ENCODE data around the gene PREX1.

The PREX1 gene

DNA sequence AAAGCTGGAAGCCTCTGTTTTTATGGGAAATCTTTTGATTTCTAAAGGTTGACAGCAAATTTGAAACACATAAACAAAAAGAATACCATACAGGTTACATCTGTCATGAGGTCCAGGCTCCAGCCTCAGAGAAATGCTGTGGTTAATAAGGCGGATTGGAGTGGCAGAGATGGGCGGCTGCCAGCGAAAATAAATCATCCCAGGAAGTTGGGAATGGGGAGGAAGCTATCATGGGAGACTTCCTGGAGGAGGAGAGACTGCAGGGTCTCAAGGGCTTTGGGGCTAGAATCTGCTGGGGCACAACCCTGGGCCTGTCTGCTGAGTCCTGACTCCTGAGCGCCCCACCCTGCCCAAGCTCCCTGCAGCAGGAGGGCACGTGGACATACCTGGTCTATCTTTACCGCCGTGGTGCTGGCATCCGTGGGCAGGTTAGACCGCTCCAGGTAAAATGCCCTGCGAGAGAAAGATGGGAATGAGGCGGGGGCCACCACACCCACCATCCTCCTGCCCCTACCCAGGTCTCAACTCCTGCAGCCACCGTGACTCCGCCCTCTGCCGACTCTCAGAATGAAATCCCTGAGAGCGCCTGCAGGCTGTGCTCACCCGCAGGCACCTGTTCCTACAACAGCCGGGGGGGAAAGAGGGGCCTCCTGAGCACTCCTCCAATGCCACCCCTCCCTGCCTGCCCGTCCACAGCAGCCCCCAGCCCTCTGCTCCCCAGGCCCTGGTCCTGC is 197.3 kb downstream of the PREX1 start:
- DNase-seq: no peak

DNA sequence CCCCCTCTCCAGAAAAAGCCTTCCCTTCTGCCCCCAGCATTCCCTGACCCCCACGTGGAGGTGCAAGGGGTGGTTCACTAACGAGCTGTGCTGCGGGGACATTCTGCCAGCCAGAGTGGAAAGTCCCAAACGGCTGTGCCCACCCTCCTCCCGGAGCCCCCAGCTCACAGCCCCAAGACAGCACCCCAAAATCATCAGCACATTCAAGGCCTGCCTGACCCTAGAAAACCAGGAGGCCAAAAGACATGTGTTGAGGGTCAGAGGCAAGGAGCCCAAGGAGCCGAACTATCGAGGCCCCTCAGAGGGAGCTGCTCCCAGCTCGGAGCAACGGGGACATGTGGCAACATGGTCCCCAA is 197.9 kb downstream of the PREX1 start:
- DNase-seq: no peak

DNA sequence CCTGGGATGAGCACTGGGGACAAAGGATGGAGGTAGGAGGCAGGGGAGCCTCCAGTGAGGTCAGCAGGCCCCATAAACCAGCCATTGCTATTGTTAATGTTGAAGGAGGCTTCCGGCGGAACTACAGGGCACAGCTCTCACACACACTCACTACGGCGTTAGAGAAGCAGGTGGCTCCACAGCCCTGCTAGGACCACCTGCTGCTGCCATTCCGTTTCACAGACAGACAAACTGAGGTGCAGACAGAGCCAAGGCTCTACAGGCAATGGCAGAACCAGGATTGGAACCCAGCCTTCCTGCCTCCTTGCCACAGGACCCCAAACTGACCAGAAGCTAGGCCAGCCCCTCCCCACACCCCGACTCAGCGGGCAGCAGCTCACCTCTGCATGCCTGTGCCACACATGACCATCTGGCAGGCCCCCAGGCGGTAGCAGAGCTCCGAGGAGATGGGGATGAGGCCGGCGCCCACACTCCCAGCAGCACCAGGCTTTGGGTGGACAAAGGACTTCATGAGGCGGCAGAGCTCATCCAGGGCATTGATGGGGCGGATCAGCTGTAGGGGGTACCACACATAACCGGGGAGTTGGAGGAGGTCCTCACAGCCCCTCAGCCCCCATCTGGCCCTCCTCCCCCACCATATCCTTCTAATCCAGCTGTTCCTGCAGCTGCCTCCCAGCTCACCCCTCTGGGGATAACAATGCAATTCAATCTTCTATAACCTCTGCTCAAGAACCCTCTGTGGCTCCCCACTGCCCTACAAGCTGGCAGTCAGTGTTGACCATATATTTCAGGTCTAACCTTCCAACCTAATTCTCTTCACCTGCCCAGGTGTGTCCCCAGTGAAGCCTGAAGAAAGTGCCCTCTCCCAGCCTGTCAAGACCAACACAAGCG is 198.5 kb downstream of the PREX1 start:
- DNase-seq: no peak

- no peak for DNase-seq
Observed at GRCh38 chr20:48627737-48628128, 200.1 kb downstream of the PREX1 start.

- no peak for DNase-seq
Observed at GRCh38 chr20:48626938-48627736, 200.7 kb downstream of the PREX1 start.

DNA sequence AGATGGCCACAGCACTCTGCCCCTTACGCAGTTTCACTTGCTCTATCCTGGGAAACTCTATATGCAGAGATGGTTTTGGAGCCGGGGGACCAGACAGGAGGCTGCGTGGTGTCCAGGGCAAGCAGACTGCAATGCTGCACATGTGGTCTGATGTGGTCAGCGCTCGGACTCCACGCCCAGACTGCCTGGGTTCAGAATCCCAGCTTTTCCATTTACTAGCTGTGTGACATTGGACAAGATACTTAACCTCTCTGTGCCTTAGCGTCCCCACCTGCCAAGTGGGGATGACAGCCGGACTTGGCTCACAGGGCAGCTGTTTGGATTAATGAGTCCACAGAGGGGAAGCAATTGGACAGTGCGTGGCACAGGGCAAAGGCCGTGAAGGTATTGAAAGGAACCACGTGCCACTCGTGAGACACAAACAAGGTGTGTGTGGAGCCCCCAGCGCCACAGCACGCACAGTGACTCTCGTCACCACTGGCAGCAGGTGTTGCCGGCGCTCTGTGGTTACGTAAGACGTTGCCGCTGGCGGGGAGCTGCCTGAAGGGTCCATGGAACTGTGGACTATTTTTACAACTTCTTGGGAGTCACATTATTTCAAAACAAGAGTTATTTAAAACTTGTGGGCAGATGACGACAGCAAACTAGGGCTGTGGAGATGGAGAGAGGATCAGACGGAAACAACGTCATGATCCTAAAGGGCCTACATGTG is 201.4 kb downstream of the PREX1 start:
- peak in 1 of 2 donors; percentile 43 for DNase-seq

- DNase-seq: no peak
Observed at GRCh38 chr20:48625136-48625900, 202.5 kb downstream of the PREX1 start.

- DNase-seq: no peak
Observed at GRCh38 chr20:48624315-48625020, 203.3 kb downstream of the PREX1 start.

GRCh38 chr20:48623906-48624265 is 203.9 kb downstream of the PREX1 start:
- DNase-seq: no peak

GRCh38 chr20:48623176-48623905 is 204.5 kb downstream of the PREX1 start:
- no peak for DNase-seq

DNA sequence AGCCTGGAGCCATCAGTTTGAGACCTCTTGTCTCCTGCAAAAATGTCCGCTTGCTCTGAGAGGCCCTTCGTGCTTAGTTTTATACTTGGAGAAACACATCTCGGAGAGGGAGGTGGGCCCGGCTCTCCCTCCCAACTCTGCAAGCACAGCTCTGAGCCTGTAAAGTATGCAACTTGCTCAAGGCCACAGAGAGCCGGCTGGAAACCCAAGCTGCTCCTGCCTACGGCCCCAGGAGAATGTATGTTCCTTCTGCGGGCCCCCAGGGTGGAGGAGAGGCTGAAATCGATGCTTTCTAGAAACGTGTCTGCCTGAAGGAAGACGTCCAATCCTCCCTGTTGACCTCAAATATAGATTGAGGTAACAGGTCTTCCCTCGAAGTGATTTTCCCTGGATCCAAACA is 205.4 kb downstream of the PREX1 start:
- no peak for DNase-seq

DNA sequence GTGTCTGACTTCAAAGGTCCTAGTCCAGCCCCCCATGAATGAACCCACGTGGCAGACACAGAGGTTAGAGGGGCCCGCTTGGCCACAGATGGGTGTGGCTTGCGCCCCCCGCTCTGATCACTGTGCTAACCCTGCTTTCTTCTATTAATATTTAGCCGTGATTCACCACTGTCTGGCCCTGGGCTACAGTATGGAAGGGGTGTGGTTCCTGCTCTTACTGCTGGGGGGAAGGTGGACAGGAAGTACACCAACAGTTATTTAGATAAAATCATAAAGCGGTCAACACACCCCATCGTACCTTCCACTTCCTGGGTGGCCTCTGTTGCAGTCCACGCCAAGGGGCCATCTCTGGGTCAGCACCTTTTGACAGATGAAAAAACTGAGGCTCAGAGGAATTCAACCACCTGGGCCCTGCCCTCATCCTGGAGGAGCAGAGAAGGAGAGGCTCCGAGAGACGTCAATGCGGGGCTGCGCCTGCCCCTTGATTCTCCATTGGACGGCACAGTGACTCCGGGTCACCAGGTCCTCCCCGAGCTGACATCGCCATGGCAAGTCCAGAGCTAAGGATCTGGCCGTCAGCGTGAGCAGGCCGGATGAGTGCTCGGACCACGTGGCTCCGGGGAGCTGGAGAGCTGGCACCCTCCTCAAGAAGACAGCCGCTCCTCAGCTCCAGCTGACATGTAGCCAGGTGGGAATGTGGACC is 206.3 kb downstream of the PREX1 start:
- DNase-seq: no peak

DNA sequence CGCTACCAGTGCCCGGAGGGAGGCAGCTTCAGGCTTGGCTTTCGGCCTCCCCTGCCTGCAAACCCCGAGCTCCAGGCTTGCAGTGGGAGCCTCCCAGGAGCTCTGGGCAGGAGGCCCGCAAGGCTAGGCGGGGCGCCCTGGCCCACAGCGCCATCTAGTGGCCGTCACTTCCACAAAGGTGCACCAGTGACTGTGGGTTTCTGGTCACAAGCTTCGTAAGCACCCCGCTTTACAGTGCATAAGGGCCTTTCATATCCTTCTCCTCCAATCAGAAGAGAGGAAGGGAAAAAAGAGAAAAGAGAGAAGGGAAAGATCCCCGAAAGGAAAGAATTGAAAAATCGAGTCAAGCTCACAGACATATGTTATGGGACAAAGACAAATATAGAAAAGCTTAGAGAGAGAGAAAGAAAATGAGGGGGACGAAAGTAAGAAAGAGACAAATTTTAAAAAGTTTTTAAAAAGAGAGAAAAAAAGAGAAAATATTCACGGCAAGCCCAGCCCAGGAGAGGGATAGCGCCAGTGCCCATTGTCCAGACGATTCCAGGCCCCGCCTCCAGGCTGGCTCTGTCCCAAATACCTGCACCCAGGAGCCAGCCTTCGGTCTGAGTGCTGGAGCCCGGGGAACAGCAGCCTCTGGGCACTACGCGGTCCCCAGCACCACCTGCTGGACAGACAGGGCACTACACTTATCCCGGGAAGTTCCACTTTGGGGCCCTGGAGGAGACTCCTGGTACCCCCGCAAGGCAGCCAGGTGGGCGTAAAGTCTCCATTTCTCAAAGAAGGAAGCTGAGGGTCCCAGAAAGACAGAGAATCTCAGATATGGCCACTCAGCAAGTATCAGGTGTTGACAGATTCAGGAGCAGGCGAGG is 207.1 kb downstream of the PREX1 start:
- peak; percentile 35 for DNase-seq

- DNase-seq: no peak
Observed at GRCh38 chr20:48620154-48620506, 207.7 kb downstream of the PREX1 start.

GRCh38 chr20:48619126-48620101 is 208.4 kb downstream of the PREX1 start:
- no peak for DNase-seq

- DNase-seq: no peak
Observed at GRCh38 chr20:48618631-48619030, 209.2 kb downstream of the PREX1 start.

- DNase-seq: no peak
Observed at GRCh38 chr20:48618052-48618451, 209.7 kb downstream of the PREX1 start.

DNA sequence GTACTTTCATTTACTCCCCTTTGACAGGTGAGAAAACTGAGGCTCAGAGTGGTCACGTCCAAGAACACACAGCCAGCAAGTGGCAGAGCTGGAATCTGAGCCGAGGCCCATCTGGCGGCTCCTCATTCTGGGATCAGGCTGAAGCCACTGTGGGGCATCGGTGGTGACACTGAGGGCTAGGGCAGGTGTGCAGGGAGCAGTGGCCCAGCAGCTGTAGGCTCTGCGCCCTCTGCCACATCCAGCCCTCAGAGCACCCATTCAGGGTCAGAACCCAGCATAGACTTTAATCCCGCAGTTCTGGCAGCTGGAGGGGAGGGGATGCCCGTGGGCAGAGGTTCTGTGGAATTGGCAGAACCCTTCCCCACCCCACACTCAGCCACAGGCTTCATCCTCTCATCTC is 210.3 kb downstream of the PREX1 start:
- DNase-seq: no peak

Measured in bone marrow (tissue), 2 donors.